G401 (cell line): Measurements from ENCODE around the gene DNAH10. TPM values are rescaled to one million over a fixed set of nuclear protein-coding genes. Genes with fewer than 3 reads are reported as not detected.

Source experiments
- DNase-seq: peaks from one replicate; pipeline ENCODE4 v3.0.0-alpha.2; 2015; ENCODE audit warnings: low spot score
- in situ Hi-C: cut with HindIII; loops from 2 replicates; pipeline ENCODE4 v1.10.0; 2016; ENCODE audit warnings: low sequenced_read_pairs, mixed read lengths
- total RNA-seq: library from RNA; depleted of rRNA; stranded (reverse); fragments of >200 nt; shearing (Covaris generic); gene quantifications from 2 replicates; pipeline ENCODE4 v1.2.3, GENCODE V29; 2014

Gene DNAH10
- total RNA-seq, 1 experiment from 2014 or later, result 4.2 TPM

DNA sequence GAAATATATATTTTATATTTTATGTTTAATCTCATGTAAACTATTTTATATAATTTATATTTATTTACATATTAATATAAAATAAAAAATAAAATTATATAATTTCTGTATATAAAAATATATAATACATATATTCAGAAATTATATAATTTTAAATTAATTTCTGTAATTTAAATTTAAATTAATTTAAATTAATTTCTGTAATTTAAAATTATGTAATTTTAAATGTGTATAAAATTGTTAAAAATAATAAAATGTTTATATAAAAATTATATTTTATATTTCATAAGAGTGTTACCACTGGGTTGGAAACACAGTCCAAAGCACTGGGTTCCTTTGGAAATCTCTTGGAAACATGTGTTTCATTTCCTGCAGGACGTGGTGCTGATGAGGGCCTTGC is 94.6 kb downstream of the DNAH10 start:
- in situ Hi-C loops, result no loop called here
- no peak for DNase-seq

DNA sequence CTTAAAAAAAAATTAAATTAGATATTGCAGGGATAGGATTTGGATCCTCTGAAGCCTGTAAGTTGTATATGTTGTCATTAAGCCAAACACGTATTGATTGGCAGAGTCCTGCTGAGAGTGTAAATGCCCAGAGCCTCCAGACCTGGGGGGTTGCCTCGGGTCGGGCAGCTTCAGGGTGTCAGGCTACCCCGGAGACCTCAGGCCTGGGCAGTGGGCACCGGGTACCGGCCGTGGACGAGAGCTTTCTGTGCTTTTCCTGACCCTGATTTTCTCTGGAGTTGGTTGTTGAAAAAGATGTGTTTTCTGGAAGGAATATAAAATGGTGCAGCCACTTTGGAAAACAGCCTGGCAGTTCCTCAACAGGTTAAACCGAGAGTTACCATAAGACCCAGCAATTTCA is 96.1 kb downstream of the DNAH10 start:
- in situ Hi-C loops, result no loop called here
- DNase-seq, result no peak

DNA sequence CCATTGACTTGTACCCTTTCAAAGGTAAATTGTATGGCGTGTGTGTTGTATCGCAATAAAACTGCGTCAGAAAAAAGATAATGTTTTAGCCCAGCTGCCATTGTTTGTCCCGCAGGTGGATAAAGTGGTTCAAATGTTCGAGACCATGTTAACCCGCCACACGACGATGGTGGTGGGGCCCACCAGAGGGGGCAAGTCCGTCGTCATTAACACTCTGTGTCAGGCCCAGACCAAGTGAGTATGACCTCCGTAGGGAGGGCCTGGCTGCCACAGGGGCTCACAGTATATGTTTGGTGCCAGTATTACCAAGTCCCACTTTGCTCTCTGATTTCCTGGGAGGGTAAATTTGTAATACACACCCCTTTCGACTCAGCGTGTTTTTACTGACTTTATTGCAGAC is 96.9 kb downstream of the DNAH10 start:
- in situ Hi-C loops, result no loop called here
- DNase-seq, result no peak

DNA sequence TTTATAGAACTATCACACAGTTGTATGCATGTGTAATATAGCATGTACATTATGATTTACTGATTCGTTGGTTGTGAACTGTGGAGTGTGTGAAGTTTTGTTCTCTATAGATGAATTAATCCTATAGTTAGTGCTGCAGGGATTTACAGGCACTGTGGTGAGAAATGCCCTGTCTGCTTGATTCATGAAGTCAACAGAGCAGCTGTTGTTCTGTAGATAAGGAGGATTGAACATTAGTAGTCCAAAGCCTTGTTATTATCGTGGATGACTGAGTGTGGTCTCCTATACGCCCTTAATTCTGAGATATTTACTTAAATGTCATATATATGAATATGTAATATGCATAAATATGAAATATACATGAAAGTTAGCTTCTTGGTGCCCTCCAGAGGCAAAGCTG is 98.3 kb downstream of the DNAH10 start:
- DNase-seq, result no peak
- in situ Hi-C loops, result no loop called here

DNA sequence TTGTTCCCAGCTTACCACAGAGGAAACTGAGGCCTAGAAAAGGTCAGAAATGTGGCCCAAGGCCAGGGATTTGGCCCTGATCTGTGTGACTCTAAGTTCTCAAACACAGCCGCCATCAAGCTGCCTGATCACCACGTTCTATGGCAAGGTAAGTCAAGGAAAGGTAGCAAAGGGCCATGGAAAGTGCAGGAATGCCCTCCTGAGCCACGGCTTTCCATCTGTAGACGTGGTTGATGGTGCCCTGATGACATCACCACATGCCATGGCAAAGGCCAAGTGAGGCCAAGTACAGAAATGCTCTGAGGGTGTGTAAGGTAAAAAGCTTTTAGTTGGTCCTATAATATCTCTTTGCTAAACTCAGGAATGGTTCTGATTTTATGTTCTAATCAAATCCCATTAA is 99.3 kb downstream of the DNAH10 start:
- in situ Hi-C loops, result no loop called here
- DNase-seq, result no peak

DNA sequence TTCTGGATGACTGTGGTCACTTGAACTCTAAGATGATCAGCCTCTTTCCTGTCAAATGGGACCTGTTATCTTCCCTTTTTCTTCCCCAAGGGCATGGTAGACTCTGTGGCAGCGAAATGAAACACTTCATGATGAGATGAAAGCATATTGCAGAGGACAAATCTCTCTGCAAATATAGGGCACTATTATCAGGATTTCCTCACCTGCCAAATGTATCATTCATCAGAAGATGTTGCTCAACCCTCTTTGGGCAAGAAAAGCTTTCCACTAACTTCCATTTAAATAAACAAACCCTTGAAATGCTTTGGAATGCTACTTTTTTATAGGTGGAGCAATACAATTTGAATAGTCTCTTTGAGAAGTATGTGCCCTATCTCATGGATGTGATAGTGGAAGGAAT is 105.0 kb downstream of the DNAH10 start:
- no peak for DNase-seq
- in situ Hi-C loops, result no loop called here

DNA sequence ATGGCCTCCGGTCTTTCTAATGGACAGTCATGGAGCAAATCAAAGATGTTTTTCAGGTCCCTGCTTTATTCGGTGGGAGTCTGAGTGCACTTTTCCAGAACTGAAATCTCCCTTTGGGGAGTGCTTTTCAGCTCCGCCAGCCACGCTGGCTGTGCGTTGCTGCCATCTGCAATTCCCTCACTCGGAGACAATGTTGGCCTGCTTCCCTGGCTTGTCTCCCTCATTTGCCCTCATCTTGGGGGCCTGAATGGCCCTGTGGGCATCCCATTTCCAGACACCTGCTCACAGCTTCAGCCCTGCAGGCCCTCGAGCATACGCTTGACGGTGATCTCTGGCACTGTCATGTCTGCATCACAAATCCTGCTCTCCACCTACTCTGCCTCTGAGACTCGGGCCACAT is 106.7 kb downstream of the DNAH10 start:
- in situ Hi-C loops, result no loop called here
- peak; percentile 6 for DNase-seq

DNA sequence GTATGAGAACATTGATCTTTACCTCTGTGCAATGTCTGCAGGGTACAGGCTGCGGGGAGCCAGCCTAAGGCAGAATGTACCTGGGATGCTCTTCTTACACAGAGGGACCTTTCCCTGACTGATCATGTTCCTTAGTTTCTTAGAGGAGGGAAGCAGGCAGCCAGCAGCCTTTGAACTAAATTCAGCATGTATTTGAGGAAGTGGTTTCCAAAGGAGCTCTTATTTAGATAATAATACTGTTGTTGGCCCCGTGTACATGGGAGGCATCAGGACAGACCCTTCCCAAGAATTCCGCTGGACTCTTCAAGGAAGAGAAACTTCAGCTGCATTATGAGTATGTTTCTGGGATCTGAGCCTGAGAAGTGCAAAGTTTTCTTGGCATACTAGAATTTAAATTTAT is 111.7 kb downstream of the DNAH10 start:
- in situ Hi-C loops, result no loop called here
- DNase-seq, result no peak

DNA sequence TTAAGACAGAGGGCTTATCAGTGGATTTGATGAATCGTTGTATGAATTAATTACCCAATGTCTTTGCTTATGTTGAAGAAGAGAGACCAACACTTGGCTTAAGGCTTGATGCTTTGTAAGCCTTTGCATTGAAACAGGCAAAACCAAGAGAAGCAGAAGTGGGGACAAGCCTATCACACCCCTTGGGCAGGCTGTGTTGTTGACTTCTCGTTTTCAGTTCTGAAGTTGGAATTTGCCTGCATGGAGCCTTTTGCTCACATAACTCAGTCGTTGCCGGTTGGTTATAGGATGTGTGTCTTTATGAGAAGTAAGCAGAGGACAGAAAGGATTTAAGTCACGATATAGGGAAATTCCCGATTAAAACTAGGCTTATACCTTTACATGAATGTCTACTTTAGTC is 115.9 kb downstream of the DNAH10 start:
- in situ Hi-C loops, result no loop called here
- no peak for DNase-seq

DNA sequence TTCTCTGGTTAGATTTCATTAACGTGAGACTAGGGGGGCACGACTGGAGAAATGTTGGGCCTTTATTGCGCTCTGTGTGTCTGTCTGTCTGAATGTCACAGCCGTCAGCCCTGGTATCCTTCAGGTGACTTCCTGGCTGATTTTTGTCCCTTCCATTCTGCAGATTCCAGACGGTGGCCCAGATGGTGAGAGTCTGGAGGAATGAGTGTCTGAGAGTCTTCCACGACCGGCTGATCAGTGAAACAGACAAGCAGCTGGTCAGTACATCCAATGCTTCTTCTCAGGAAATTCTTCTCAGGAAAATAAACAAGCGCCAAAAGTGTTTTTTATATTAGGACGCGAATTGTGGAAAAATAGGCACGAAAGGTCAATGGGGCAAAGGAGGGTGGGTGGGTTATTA is 117.0 kb downstream of the DNAH10 start:
- in situ Hi-C loops, result no loop called here
- peak; percentile 8 for DNase-seq

DNA sequence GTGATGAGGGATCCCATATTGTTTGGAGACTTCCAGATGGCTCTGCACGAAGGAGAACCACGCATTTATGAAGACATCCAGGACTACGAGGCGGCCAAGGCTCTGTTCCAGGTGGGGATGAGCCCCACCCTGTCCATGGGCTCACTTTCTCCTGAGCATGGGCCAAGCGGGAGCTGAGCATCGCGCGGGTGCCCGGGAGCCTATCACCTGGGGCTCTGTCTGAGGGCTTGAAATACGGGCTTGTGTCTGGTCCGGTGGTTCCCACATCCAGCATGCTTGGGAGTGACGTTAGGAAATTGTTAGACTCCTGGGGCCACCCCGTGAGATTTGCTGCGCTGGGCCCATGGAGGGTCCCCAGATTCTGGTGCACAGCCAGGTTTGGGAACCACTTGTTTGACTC is 117.6 kb downstream of the DNAH10 start:
- in situ Hi-C loops, result no loop called here
- DNase-seq, result no peak

DNA sequence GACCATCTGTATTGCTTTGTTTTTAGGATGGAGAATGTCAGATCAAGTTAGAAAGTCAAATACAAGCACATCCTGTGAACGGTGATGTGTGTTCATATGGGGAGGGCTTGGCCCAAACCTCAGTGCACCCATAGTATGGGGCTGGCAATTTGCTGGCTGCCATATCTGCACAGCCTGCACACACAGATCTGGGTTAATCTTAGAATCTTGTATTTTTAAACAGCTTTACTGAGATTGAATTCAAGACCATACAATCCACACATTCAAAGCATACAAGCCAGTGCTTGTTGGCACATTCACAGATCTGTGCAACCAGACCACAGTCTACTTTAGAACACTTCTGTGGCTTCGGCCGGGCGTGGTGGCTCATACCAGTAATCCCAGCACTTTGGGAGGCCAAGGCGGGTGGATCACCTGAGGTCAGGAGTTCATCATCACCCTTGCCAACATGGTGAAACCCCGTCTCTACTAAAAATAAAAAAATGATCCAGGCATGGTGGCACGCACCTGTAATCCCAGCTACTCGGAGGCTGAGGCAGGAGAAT is 120.1 kb downstream of the DNAH10 start:
- DNase-seq, result no peak
- in situ Hi-C loops, result no loop called here

DNA sequence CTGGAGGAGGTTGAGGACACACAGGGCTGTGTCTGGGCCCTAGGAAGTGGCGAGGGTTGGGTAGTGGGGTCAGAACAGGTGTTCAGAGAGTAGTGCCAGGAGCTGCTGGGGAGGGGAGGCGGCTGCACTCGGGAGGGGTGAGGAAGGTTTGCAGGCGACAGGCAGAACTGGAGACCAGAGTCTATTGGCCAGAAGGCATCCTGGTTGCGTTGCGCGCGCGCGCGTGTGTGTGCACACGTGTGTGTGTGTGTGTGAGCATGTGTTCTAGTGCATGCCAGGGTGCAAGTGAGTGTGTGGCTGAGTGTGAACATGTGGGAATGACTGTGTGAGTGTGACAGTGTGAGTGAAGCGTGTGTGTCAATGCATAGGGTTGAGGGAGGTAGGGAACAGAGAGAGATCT is 124.2 kb downstream of the DNAH10 start:
- in situ Hi-C loops, result no loop called here

DNA sequence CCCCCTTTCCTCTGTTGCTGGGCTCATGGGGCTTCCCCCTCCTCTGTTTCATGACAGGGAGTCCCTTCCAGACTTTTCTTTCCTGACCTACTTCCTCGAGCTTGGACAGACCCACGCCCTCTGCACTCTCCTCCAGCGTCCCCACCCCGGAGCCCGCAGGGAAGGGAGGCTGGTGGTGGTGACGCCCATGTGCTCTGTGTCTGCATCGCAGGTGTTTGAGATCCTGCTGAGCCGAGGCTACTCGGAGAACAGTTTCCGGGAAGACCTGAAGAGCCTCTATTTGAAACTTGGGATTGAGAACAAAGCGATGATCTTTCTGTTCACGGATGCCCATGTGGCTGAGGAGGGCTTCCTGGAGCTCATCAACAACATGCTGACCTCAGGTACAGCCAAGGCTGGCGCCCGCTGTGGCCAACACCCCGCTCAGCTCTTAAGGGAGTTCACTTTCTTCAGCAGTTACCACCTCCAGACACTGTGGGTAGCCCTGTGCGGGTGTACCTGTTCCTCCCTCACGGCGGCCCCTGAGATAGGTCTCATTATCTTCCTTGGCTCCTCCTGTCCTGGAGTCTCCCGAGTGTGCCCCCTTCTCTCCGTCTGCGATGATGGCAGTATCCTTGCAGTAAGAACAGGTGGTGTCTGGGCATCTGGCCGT is 125.0 kb downstream of the DNAH10 start:
- DNase-seq, result no peak
- in situ Hi-C loops, result no loop called here

More for the DNA sequence above, 124.2 kb downstream of the DNAH10 start:
- DNase-seq, result no peak

DNA sequence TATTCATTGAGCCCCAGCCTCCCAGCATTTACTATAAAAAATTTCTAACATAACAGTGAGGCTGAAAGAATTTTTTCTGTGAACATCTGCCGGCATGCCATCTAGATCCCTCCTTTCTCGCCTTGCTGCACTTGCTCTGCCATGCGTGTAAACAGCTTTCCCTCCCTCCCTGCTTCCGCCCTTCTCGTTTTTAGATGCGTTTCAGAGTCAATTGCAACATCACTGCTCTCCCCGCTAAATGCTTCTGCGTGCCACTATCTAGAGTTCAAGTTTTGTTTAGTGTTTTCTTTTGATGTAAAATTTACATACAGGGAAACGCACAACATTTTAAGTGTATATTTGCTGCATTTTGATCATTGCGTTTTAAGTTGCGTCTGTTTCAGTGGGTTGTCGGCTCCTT is 126.9 kb downstream of the DNAH10 start:
- no peak for DNase-seq
- in situ Hi-C loops, result no loop called here

DNA sequence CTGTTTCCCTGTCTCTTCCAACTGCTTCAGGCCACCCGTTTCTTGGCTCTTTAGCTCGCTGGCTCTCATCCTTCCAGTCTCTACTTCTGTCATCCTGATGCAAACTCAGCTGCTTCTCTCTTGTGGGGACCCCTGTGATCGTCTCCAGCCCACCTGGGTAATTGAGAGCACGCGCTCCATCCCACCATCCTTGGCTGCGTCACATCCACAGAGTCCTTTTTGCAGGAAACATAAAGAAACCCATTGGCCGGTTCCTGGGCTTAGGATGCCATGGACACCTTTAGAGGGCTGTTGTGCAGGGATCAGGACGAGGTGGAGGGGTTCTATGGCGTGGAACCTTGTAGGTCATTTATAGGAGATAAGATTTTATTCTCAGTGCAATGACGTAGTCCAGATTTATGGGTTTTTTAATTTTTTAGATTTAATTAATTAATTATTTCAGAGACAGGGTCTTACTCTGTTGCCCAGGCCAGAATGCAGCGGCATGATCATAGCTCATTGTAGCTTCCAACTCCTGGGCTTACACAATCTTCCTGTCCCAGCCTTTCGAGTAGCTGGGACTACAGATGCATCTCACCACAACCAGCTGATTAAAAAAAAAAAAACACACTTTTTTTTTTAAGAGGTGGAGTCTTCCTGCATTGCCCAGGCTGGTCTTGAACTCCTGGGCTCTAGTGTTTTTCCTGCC is 127.9 kb downstream of the DNAH10 start:
- in situ Hi-C loops, result no loop called here
- DNase-seq, result no peak

DNA sequence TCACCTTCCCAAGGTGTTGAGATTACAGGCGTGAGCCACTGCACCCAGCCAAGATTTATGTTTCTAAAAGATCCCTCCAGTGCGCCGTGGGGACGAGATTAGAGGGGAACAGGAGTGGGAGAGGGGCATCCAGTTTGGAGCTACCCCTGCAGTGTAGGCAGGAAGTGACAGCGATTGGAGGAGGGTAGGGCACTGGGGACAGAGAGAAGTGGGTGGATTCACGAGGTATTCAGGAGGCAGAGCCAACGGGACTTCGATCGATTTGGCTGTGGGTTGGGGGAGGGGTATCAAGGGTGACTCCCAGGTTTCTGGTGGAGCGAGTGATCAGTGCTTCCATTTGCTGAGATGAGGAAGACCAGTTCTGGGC is 128.4 kb downstream of the DNAH10 start:
- no peak for DNase-seq
- in situ Hi-C loops, result no loop called here

DNA sequence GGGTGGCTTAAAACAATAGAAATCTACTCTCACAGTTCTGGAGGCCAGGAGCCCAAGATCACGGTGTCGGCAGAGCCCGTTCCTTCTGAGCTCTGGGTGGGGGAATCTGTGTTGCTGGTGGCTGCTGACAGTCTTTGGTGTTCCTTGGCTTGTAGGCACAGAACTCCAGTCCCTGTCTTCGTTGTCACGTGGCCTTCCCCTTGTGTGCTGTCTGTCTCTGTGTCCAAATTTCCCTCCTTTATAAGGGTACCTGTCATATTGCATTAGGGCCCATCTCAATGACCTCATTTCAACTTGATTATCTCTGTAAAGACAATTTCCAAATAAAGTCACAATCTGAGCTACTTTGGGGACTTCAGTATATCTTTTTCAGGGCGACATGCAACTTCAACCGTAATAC is 128.9 kb downstream of the DNAH10 start:
- no peak for DNase-seq
- in situ Hi-C loops, result no loop called here

DNA sequence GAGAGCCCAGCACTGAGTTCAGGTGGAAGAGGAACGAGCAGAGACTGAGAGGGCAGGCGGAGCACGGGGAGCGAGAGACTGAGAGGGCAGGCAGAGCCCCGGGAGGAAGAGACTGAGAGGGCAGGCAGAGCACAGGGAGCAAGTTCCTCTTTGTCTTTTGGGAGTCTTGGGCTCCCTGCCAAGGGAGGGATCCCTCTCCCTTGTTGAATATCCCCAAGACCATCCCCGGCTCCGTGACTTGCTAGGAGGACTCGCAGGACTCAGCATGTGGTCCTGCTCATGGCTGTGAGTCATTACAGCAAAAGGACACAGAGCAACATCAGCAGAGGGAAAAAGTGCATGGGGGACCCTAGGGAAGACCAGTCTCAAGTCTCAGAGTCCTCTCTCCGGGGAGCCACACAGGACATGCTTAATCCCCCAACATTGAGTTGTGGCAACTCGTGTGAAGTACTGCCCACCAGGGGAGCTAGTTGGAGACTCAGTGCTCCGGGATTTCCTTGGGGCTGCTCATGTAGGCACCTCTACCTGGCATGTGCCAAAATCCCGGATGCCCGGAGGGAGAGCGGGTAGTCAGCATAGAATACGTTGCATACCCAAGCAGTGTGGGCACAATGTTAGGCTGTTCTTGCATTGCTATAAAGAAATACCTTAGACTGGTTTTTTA is 129.5 kb downstream of the DNAH10 start:
- in situ Hi-C loops, result no loop called here
- no peak for DNase-seq

DNA sequence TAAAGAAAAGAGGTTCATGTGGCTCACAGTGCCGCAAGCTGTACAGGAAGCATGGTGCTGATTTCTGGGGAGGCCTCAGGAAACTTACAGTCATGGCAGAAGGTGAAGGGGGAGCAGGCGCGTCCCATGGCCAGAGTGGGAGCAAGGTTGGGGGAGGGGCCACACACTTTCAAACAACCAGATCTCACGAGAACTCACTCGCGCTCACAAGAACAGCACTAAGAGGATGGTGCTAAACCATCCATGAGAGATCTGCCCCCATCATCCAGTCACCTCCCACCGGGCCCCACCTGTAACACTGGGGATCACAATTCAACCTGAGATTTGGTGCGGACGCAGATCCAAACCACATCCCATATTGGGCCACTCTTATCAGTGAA is 130.1 kb downstream of the DNAH10 start:
- no peak for DNase-seq

DNA sequence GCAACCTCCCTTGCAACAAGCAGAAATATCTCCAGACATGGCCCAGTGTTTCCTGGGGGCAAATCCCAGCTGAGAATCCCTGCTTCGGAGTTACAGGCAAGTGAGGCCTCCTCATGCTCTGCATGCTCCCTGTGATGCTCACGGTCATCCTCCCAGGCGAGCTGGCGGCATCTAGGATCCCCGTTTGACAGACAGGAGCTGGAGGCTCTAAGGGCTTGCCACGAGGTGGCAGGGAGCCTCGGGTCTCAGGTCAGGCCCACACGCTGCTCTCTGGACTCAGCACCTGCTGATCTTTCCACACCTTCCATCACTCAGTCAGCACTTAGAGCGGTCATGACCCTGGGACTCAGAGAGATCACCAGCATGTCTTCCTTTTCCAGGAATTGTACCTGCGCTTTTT is 130.8 kb downstream of the DNAH10 start:
- in situ Hi-C loops, result no loop called here
- no peak for DNase-seq

More for the DNA sequence above, 130.1 kb downstream of the DNAH10 start:
- in situ Hi-C loops, result no loop called here
